Testis (tissue), 3 donors: ENCODE data around the gene PTH2. TPM values are rescaled to one million over a fixed set of nuclear protein-coding genes. Genes with fewer than 3 reads are reported as not detected.
A peak's percentile ranks its signal among the peaks of the same experiment; 100 is the strongest.

Experiments
- DNase-seq: peaks from one replicate; pipeline ENCODE4 v3.0.0-alpha.2; 2019
- H3K27ac ChIP-seq, 2 donors: fragments of 200-600 bp; sonication (generic); one replicate each; pipeline ENCODE4 v1.5.1; 2019
- H3K27me3 ChIP-seq: fragments of 200-600 bp; sonication (generic); one replicate; pipeline ENCODE4 v1.5.1; 2019
- H3K36me3 ChIP-seq: fragments of 200-600 bp; sonication (generic); one replicate; pipeline ENCODE4 v1.5.1; 2017; ENCODE audit warnings: low read depth; ENCODE audit errors: missing control alignments
- H3K4me1 ChIP-seq: fragments of 200-600 bp; sonication (generic); one replicate; pipeline ENCODE4 v1.5.1; 2019
- H3K4me3 ChIP-seq, 2 donors: fragments of 200-600 bp; sonication (generic); one replicate each; pipeline ENCODE4 v1.5.1; 2017 to 2019
- H3K9me3 ChIP-seq: fragments of 200-600 bp; sonication (generic); one replicate; pipeline ENCODE4 v1.5.1; 2017
- CTCF ChIP-seq, 3 experiments: fragments of 450-650 bp in 2 of 3; fragments of 200-600 bp in 1 of 3; sonication (generic) in 1 of 3; IDR thresholded peaks; one replicate each; pipeline ENCODE4 v1.5.1; 2016 to 2019; ENCODE audit warnings: antibody characterized with exemption in 3 of 3, mild to moderate bottlenecking in 2 of 3, moderate library complexity in 1 of 3
- POLR2A ChIP-seq: fragments of 450-650 bp; IDR thresholded peaks from one replicate; pipeline ENCODE4 v1.6.1; 2017; ENCODE audit warnings: antibody characterized with exemption, mild to moderate bottlenecking, moderate library complexity
- whole genome bisulfite sequencing, 2 donors: methylation state at CpG; one replicate each; pipeline ENCODE4 v1.1.5; 2018; 5-methylcytosine and 5-hydroxymethylcytosine counted together
- intact Hi-C: fragments of 100-400 bp; cut with DNase I; formaldehyde crosslinking; loops from one replicate; pipeline ENCODE4 v1.15.1; 2023; ENCODE audit warnings: low total_unique reads
- polyA plus RNA-seq: library from polyadenylated mRNA; stranded (reverse); fragments of 350-450 nt; fragmentation: Illumina TruSeq; extraction: RNeasy Lipid Tissue Mini Kit (QIAGEN cat#74804); gene quantifications from one replicate; pipeline ENCODE4 v1.2.3, GENCODE V29; 2014; ENCODE audit warnings: low read depth, low replicate concordance; ENCODE audit not compliant: insufficient read depth
- total RNA-seq, 2 donors: library from RNA; depleted of rRNA; stranded (reverse); fragments of >200 nt; gene quantifications; one replicate each; pipeline ENCODE4 v1.2.3, GENCODE V29; 2016

Gene PTH2
- total and polyA plus RNA-seq, 3 donors from 2014 or later = not detected

- H3K27me3 ChIP-seq = peaks cover 3% of the 10 kb centered on the region
- H3K36me3 ChIP-seq = no peaks in the 10 kb centered on the region
- no peaks in the 10 kb centered on the region for H3K9me3 ChIP-seq
- peaks cover 26% of the 10 kb centered on the region for H3K4me1 ChIP-seq
- TF ChIP-seq POLR2A (no peak), CTCF (IDR thresholded peaks at IDR 0.05) (no peak)
- 5% methylated on average over 48 of the region's 48 CpGs for WGBS, 2 donors
- H3K4me3 ChIP-seq = peak overlapping the region in 1 of 2 donors; percentile 27
- H3K27ac ChIP-seq = no peak overlapping the region
- DNase-seq = peak; percentile 78
- intact Hi-C loops = no loop called here
Measured at GRCh38 chr19:49421039-49421877, 2.0 kb downstream of the PTH2 start.

GRCh38 chr19:49420227-49420626, 3.0 kb downstream of the PTH2 start:
- H3K27me3 ChIP-seq = no peaks in the 10 kb centered on the region
- intact Hi-C loops = no loop called here
- no peak overlapping the region for H3K27ac ChIP-seq
- H3K9me3 ChIP-seq = no peaks in the 10 kb centered on the region
- H3K4me3 ChIP-seq = no peak overlapping the region
- H3K4me1 ChIP-seq = peaks cover 22% of the 10 kb centered on the region
- TF ChIP-seq CTCF (IDR thresholded peaks at IDR 0.05) (no peak), POLR2A (no peak)
- DNase-seq = no peak
- 40 to 54% methylated on average over 2 of the region's 2 CpGs for WGBS, 2 donors
- H3K36me3 ChIP-seq = no peaks in the 10 kb centered on the region

GRCh38 chr19:49419173-49419572, 4.1 kb downstream of the PTH2 start:
- H3K27me3 ChIP-seq = no peaks in the 10 kb centered on the region
- DNase-seq = no peak
- H3K9me3 ChIP-seq = no peaks in the 10 kb centered on the region
- peaks cover 22% of the 10 kb centered on the region for H3K4me1 ChIP-seq
- TF ChIP-seq POLR2A = no peak
- no peak for TF ChIP-seq CTCF (IDR thresholded peaks at IDR 0.05)
- no peak overlapping the region for H3K4me3 ChIP-seq
- H3K36me3 ChIP-seq = no peaks in the 10 kb centered on the region
- H3K27ac ChIP-seq = no peak overlapping the region
- 88 to 89% methylated on average over 2 of the region's 2 CpGs for whole genome bisulfite sequencing, 2 donors
- intact Hi-C loops = no loop called here

- no peak for DNase-seq
- intact Hi-C loops = no loop called here
- Histone ChIP-seq H3K27ac (no peak overlapping the region), H3K4me1 (peaks cover 18% of the 10 kb centered on the region), H3K9me3 (no peaks in the 10 kb centered on the region), H3K36me3 (no peaks in the 10 kb centered on the region), H3K27me3 (no peaks in the 10 kb centered on the region), H3K4me3 (no peak overlapping the region)
- TF ChIP-seq CTCF (IDR thresholded peaks at IDR 0.05) (no peak), POLR2A (no peak)
- 92% methylated on average over 5 of the region's 5 CpGs for WGBS, 2 donors
Measured at GRCh38 chr19:49418511-49418910, 4.7 kb downstream of the PTH2 start.

GRCh38 chr19:49417088-49417487, 6.2 kb downstream of the PTH2 start:
- TF ChIP-seq POLR2A = no peak
- TF ChIP-seq CTCF (IDR thresholded peaks at IDR 0.05) = no peak
- Histone ChIP-seq H3K4me1 (peaks cover 4% of the 10 kb centered on the region), H3K27ac (no peak overlapping the region), H3K27me3 (no peaks in the 10 kb centered on the region), H3K4me3 (no peak overlapping the region), H3K36me3 (no peaks in the 10 kb centered on the region), H3K9me3 (no peaks in the 10 kb centered on the region)
- WGBS, 2 donors = 66% methylated on average over 7 of the region's 7 CpGs; no CpG with 5 or more reads in 1 of the 2 donors
- intact Hi-C loops = no loop called here
- DNase-seq = no peak
